SK-N-MC (cell line): ENCODE measurements around the gene ADD3.

Experiments used
- EZH2 ChIP-seq: fragments of 200-600 bp; sonication (generic); IDR thresholded peaks from one replicate; pipeline ENCODE4 v1.6.1; 2017; ENCODE audit warnings: antibody characterized with exemption
- POLR2AphosphoS5 ChIP-seq: IDR thresholded peaks from 2 replicates; pipeline ENCODE4 v1.6.1; 2012; ENCODE audit warnings: mild to moderate bottlenecking, low read depth, low read length, borderline replicate concordance

DNA sequence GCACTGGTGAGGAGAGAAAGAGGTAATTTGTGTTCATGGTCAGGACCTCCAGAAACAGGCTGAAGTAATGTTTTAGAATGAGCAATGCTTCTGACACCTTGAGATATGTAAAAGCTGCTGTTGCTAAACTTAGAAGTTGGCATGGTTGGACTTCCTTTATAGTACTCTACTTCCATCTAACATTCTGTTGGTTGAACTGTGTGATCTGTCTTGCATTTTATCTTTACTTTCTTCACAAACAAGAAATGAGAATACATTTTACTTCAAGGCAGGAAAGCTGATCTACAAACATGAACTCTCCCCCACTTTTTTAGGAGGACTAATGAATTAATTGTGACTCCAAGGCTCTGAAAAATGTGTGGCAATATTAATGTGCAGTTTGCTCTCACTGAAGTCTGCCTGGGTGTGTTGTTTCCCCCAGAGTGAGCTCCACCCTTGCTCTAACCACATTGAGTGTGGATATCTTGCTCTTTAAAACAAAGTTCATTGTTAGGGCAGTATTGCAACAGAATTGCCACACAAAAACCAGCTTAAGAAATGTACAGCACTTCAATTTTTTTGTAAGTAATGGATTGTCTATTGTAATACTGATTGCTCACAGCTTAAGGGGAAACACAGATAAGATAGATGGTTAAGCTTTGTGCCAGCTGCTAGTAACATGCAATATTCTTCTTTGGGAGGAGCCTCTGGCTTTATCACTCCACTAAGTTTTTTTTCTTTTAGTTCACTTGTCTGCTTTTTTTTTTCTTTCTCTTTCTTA lies 69.0 kb downstream of the ADD3 start:
- no peak for TF ChIP-seq EZH2
- no peak for TF ChIP-seq POLR2AphosphoS5
